ENCODE measurements around the gene PTPRN2. TPM values are rescaled to one million over a fixed set of nuclear protein-coding genes. Genes with fewer than 3 reads are reported as not detected.

The PTPRN2 gene
- total RNA-seq, 2 experiments from 2014 or later: 7.0 to 7.2 TPM

GRCh38 chr7:157544226-157544625 lies 1043.4 kb downstream of the PTPRN2 start:
- Mint-ChIP-seq H3K9me3 (ENCODE audit: insufficient read depth) (no peaks in the 10 kb centered on the region), H3K27ac (no peak overlapping the region), H3K27me3 (ENCODE audit: low read depth) (no peaks in the 10 kb centered on the region), H3K4me3 (no peak overlapping the region), H3K36me3 (ENCODE audit: low read depth) (peaks cover 15% of the 10 kb centered on the region), H3K4me1 (ENCODE audit: low read depth) (peaks cover 2% of the 10 kb centered on the region)
- ATAC-seq (no peak), DNase-seq (no peak)
- CTCF ChIA-PET: no interaction called here
- POLR2A ChIA-PET: no interaction called here

- ChIA-PET POLR2A (no interaction called here), CTCF (no interaction called here)
- DNase-seq (no peak), ATAC-seq (no peak)
- H3K36me3 Mint-ChIP-seq (ENCODE audit: low read depth): peaks cover 15% of the 10 kb centered on the region
- no peaks in the 10 kb centered on the region for H3K9me3 Mint-ChIP-seq (ENCODE audit: insufficient read depth)
- H3K27me3 Mint-ChIP-seq (ENCODE audit: low read depth): no peaks in the 10 kb centered on the region
- H3K4me1 Mint-ChIP-seq (ENCODE audit: low read depth): peaks cover 2% of the 10 kb centered on the region
- H3K27ac Mint-ChIP-seq: no peak overlapping the region
- no peak overlapping the region for H3K4me3 Mint-ChIP-seq
Observed at GRCh38 chr7:157543791-157544190, 1043.8 kb downstream of the PTPRN2 start.

GRCh38 chr7:157543276-157543675 lies 1044.3 kb downstream of the PTPRN2 start:
- H3K27ac Mint-ChIP-seq: no peak overlapping the region
- ChIA-PET CTCF (no interaction called here), POLR2A (no interaction called here)
- H3K36me3 Mint-ChIP-seq (ENCODE audit: low read depth): peaks cover 15% of the 10 kb centered on the region
- ATAC-seq (no peak), DNase-seq (no peak)
- H3K27me3 Mint-ChIP-seq (ENCODE audit: low read depth): no peaks in the 10 kb centered on the region
- no peaks in the 10 kb centered on the region for H3K9me3 Mint-ChIP-seq (ENCODE audit: insufficient read depth)
- peaks cover 2% of the 10 kb centered on the region for H3K4me1 Mint-ChIP-seq (ENCODE audit: low read depth)
- H3K4me3 Mint-ChIP-seq: no peak overlapping the region

- peaks cover 2% of the 10 kb centered on the region for H3K4me1 Mint-ChIP-seq (ENCODE audit: low read depth)
- ChIA-PET POLR2A (no interaction called here), CTCF (no interaction called here)
- H3K4me3 Mint-ChIP-seq: no peak overlapping the region
- DNase-seq (no peak), ATAC-seq (no peak)
- H3K9me3 Mint-ChIP-seq (ENCODE audit: insufficient read depth): no peaks in the 10 kb centered on the region
- H3K27ac Mint-ChIP-seq: no peak overlapping the region
- H3K27me3 Mint-ChIP-seq (ENCODE audit: low read depth): no peaks in the 10 kb centered on the region
- peaks cover 11% of the 10 kb centered on the region for H3K36me3 Mint-ChIP-seq (ENCODE audit: low read depth)
Observed at GRCh38 chr7:157542068-157543021, 1045.3 kb downstream of the PTPRN2 start.

GRCh38 chr7:157541295-157542067 lies 1046.1 kb downstream of the PTPRN2 start:
- Mint-ChIP-seq H3K9me3 (ENCODE audit: insufficient read depth) (no peaks in the 10 kb centered on the region), H3K27me3 (ENCODE audit: low read depth) (no peaks in the 10 kb centered on the region), H3K36me3 (ENCODE audit: low read depth) (peaks cover 9% of the 10 kb centered on the region), H3K4me3 (no peak overlapping the region), H3K4me1 (ENCODE audit: low read depth) (peaks cover 2% of the 10 kb centered on the region), H3K27ac (peak overlapping the region; percentile 35)
- CTCF ChIA-PET: no interaction called here
- POLR2A ChIA-PET: no interaction called here
- ATAC-seq: no peak
- no peak for DNase-seq

- CTCF ChIA-PET: no interaction called here
- no peak for ATAC-seq
- Mint-ChIP-seq H3K27ac (no peak overlapping the region), H3K36me3 (ENCODE audit: low read depth) (peaks cover 6% of the 10 kb centered on the region), H3K4me3 (no peak overlapping the region), H3K27me3 (ENCODE audit: low read depth) (no peaks in the 10 kb centered on the region), H3K4me1 (ENCODE audit: low read depth) (peaks cover 2% of the 10 kb centered on the region), H3K9me3 (ENCODE audit: insufficient read depth) (no peaks in the 10 kb centered on the region)
- no peak for DNase-seq
- POLR2A ChIA-PET: no interaction called here
Observed at GRCh38 chr7:157540606-157541294, 1046.9 kb downstream of the PTPRN2 start.

- Mint-ChIP-seq H3K4me3 (no peak overlapping the region), H3K4me1 (ENCODE audit: low read depth) (peaks cover 2% of the 10 kb centered on the region), H3K36me3 (ENCODE audit: low read depth) (peaks cover 6% of the 10 kb centered on the region), H3K27ac (no peak overlapping the region), H3K27me3 (ENCODE audit: low read depth) (no peaks in the 10 kb centered on the region), H3K9me3 (ENCODE audit: insufficient read depth) (no peaks in the 10 kb centered on the region)
- no peak for DNase-seq
- ChIA-PET POLR2A (no interaction called here), CTCF (no interaction called here)
- ATAC-seq: no peak
Observed at GRCh38 chr7:157540020-157540419, 1047.6 kb downstream of the PTPRN2 start.

GRCh38 chr7:157539521-157539920 lies 1048.1 kb downstream of the PTPRN2 start:
- ATAC-seq: no peak
- ChIA-PET CTCF (no interaction called here), POLR2A (no interaction called here)
- Mint-ChIP-seq H3K36me3 (ENCODE audit: low read depth) (peaks cover 2% of the 10 kb centered on the region), H3K9me3 (ENCODE audit: insufficient read depth) (no peaks in the 10 kb centered on the region), H3K27me3 (ENCODE audit: low read depth) (peaks cover 2% of the 10 kb centered on the region), H3K27ac (no peak overlapping the region), H3K4me1 (ENCODE audit: low read depth) (peaks cover 2% of the 10 kb centered on the region), H3K4me3 (no peak overlapping the region)
- no peak for DNase-seq

GRCh38 chr7:157538735-157539134 lies 1048.9 kb downstream of the PTPRN2 start:
- H3K27me3 Mint-ChIP-seq (ENCODE audit: low read depth): peaks cover 2% of the 10 kb centered on the region
- no peak overlapping the region for H3K4me3 Mint-ChIP-seq
- DNase-seq (no peak), ATAC-seq (no peak)
- ChIA-PET POLR2A (no interaction called here), CTCF (no interaction called here)
- peaks cover under 1% of the 10 kb centered on the region for H3K36me3 Mint-ChIP-seq (ENCODE audit: low read depth)
- H3K4me1 Mint-ChIP-seq (ENCODE audit: low read depth): peaks cover 1% of the 10 kb centered on the region
- H3K9me3 Mint-ChIP-seq (ENCODE audit: insufficient read depth): no peaks in the 10 kb centered on the region
- no peak overlapping the region for H3K27ac Mint-ChIP-seq

GRCh38 chr7:157538321-157538720 lies 1049.3 kb downstream of the PTPRN2 start:
- no peak for DNase-seq
- POLR2A ChIA-PET: no interaction called here
- CTCF ChIA-PET: no interaction called here
- no peaks in the 10 kb centered on the region for H3K9me3 Mint-ChIP-seq (ENCODE audit: insufficient read depth)
- peaks cover 2% of the 10 kb centered on the region for H3K27me3 Mint-ChIP-seq (ENCODE audit: low read depth)
- H3K27ac Mint-ChIP-seq: no peak overlapping the region
- H3K4me3 Mint-ChIP-seq: no peak overlapping the region
- no peak for ATAC-seq
- no peaks in the 10 kb centered on the region for H3K4me1 Mint-ChIP-seq (ENCODE audit: low read depth)
- no peaks in the 10 kb centered on the region for H3K36me3 Mint-ChIP-seq (ENCODE audit: low read depth)

- H3K27ac Mint-ChIP-seq: no peak overlapping the region
- ChIA-PET POLR2A (no interaction called here), CTCF (no interaction called here)
- no peak overlapping the region for H3K4me3 Mint-ChIP-seq
- DNase-seq (no peak), ATAC-seq (no peak)
- no peaks in the 10 kb centered on the region for H3K4me1 Mint-ChIP-seq (ENCODE audit: low read depth)
- H3K9me3 Mint-ChIP-seq (ENCODE audit: insufficient read depth): no peaks in the 10 kb centered on the region
- H3K36me3 Mint-ChIP-seq (ENCODE audit: low read depth): no peaks in the 10 kb centered on the region
- H3K27me3 Mint-ChIP-seq (ENCODE audit: low read depth): peaks cover 5% of the 10 kb centered on the region
Observed at GRCh38 chr7:157537056-157537455, 1050.6 kb downstream of the PTPRN2 start.

GRCh38 chr7:157532068-157532467 lies 1055.6 kb downstream of the PTPRN2 start:
- Mint-ChIP-seq H3K27ac (no peak overlapping the region), H3K36me3 (ENCODE audit: low read depth) (no peaks in the 10 kb centered on the region), H3K4me3 (no peak overlapping the region), H3K27me3 (ENCODE audit: low read depth) (peaks cover 8% of the 10 kb centered on the region), H3K9me3 (ENCODE audit: insufficient read depth) (peaks cover 6% of the 10 kb centered on the region), H3K4me1 (ENCODE audit: low read depth) (no peaks in the 10 kb centered on the region)
- no peak for ATAC-seq
- no peak for DNase-seq
- ChIA-PET CTCF (no interaction called here), POLR2A (no interaction called here)

All from activated CD8-positive, alpha-beta T cell treated with anti-CD3 and anti-CD28 coated beads, Interleukin-2, amount 10 ng/mL, durations not matched to agents 7 days and 5 days (primary cell).